Upper lobe of left lung (tissue), 4 donors: ENCODE measurements around the gene ITGA1.
A peak's percentile ranks its signal among the peaks of the same experiment; 100 is the strongest.

ENCODE experiments used
- CTCF ChIP-seq, 6 experiments: fragments of 450-650 bp in 4 of 6; fragments of 200-600 bp in 2 of 6; sonication (generic) in 2 of 6; IDR thresholded peaks; one replicate each; pipeline ENCODE4 v1.5.1; 2016 to 2019; ENCODE audit warnings: antibody characterized with exemption in 6 of 6
- EP300 ChIP-seq, 4 donors: sonication (generic); formaldehyde crosslinking; IDR thresholded peaks; one replicate each; pipeline ENCODE4 v1.5.1; 2017; ENCODE audit warnings: antibody characterized with exemption in 4 of 4, control low read depth in 2 of 4
- POLR2A ChIP-seq, 4 donors: fragments of 450-650 bp; IDR thresholded peaks; one replicate each; pipeline ENCODE4 v1.5.1; 2016 to 2017; ENCODE audit warnings: antibody characterized with exemption in 4 of 4, mild to moderate bottlenecking in 2 of 4
- POLR2AphosphoS5 ChIP-seq, 2 donors: sonication (generic); formaldehyde crosslinking; IDR thresholded peaks; one replicate each; pipeline ENCODE4 v1.5.1; 2017; ENCODE audit warnings: antibody characterized with exemption in 2 of 2

- TF ChIP-seq CTCF (IDR thresholded peaks at IDR 0.05) (no peak), EP300 (IDR thresholded peaks at IDR 0.05) (peak in 2 of 4 donors; percentile 2 to 33), POLR2AphosphoS5 (IDR thresholded peaks at IDR 0.05) (peak in 1 of 2 donors; percentile 35), POLR2A (IDR thresholded peaks at IDR 0.05) (no peak)
Observed at GRCh38 chr5:52895075-52895474, 107.4 kb downstream of the ITGA1 start.
